Keratinocyte (primary cell): Measurements from ENCODE around the gene TP63.

Experiments
- EZH2 ChIP-seq: IDR thresholded peaks from one replicate; pipeline ENCODE4 v1.6.1; 2012; ENCODE audit warnings: inconsistent platforms, mild to moderate bottlenecking, low read length, moderate library complexity
- TF ChIP-seq, protein P1 (sequence below), 3 experiments: IDR thresholded peaks in 1 of 3; conservative IDR thresholded peaks in 1 of 3; optimal IDR thresholded peaks in 1 of 3; 2 replicates in 2 of 3; 3 replicates in 1 of 3; pipeline versions ENCODE3 to v1.5.1; 2011; ENCODE audit warnings: low read length in 3 of 3, mild to moderate bottlenecking in 3 of 3, moderate library complexity in 2 of 3, control low read depth in 1 of 3, inconsistent platforms in 1 of 3; ENCODE audit not compliant: insufficient read depth in 2 of 3; ENCODE audit errors: extremely low read depth in 1 of 3

DNA sequence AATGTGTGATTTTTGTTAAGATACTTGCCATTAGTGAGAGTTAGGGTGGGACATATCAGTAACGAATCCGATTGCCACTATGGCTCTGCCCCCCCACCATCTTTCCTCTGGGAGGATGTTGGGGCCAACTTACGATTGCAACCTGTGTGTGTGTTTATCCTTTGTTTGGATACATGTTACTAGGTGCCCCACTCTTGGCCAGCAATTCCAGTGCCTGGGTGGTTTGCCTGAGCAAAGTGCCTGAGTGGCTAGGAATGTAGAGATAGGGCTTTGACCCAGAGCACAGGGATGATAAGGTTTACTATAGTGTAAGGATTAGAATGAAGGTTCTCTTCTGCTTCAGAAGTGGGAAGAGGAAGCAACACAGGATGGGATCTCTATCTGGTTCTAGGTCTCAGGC lies 231.8 kb downstream of the TP63 start:
- TF ChIP-seq, protein P1, sequence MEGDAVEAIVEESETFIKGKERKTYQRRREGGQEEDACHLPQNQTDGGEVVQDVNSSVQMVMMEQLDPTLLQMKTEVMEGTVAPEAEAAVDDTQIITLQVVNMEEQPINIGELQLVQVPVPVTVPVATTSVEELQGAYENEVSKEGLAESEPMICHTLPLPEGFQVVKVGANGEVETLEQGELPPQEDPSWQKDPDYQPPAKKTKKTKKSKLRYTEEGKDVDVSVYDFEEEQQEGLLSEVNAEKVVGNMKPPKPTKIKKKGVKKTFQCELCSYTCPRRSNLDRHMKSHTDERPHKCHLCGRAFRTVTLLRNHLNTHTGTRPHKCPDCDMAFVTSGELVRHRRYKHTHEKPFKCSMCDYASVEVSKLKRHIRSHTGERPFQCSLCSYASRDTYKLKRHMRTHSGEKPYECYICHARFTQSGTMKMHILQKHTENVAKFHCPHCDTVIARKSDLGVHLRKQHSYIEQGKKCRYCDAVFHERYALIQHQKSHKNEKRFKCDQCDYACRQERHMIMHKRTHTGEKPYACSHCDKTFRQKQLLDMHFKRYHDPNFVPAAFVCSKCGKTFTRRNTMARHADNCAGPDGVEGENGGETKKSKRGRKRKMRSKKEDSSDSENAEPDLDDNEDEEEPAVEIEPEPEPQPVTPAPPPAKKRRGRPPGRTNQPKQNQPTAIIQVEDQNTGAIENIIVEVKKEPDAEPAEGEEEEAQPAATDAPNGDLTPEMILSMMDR (optimal IDR thresholded peaks at IDR 0.05 in 1 of 3, IDR thresholded peaks at IDR 0.05 in 1 of 3, conservative IDR thresholded peaks at IDR 0.05 in 1 of 3; ENCODE audit: extremely low read depth in 1 of 3, insufficient read depth in 2 of 3, low read length in 3 of 3): no peak
- TF ChIP-seq EZH2: no peak
